ENCODE results near the gene NLK. TPM values are rescaled to one million over a fixed set of nuclear protein-coding genes. Genes with fewer than 3 reads are reported as not detected.

NLK gene
- total RNA-seq, 1 experiment from 2014 or later, result 31.8 TPM

- Histone ChIP-seq H3K23ac (ENCODE audit: insufficient read length, low read depth, low read length) (no peak overlapping the region), H4K5ac (ENCODE audit: insufficient read length, low read depth, low read length) (no peak overlapping the region), H2AFZ (ENCODE audit: low read length) (no peak overlapping the region), H3K27ac (ENCODE audit: insufficient read length, low read depth, low read length) (no peak overlapping the region), H3K4ac (ENCODE audit: low read depth, low read length) (no peak overlapping the region), H3K79me1 (ENCODE audit: insufficient read depth, low read depth, low read length, poor library complexity, severe bottlenecking) (no peaks in the 10 kb centered on the region), H3K18ac (ENCODE audit: insufficient read length, low read depth, low read length) (no peak overlapping the region), H4K8ac (replicated peaks; ENCODE audit: insufficient read length, low read depth, low read length) (no peak overlapping the region), H2BK120ac (ENCODE audit: low read depth, low read length, poor library complexity, severe bottlenecking) (no peak overlapping the region), H2BK20ac (ENCODE audit: low read depth, low read length, poor library complexity, severe bottlenecking) (no peak overlapping the region), H3K9ac (ENCODE audit: extremely low read depth, insufficient read length, low read length) (no peak overlapping the region), H3K23me2 (ENCODE audit: insufficient read length, low read depth, low read length, poor library complexity, severe bottlenecking) (no peaks in the 10 kb centered on the region), H3K79me2 (ENCODE audit: insufficient read depth, low read length) (no peaks in the 10 kb centered on the region), H3K4me1 (ENCODE audit: insufficient read depth, low read length) (no peaks in the 10 kb centered on the region), H3K14ac (ENCODE audit: insufficient read depth, low read length) (no peak overlapping the region), H3K9me3 (ENCODE audit: control insufficient read depth, low read depth, low read length) (no peaks in the 10 kb centered on the region), H4K91ac (ENCODE audit: insufficient read length, low read depth, low read length) (no peak overlapping the region), H3K56ac (ENCODE audit: insufficient read length, low read depth, low read length) (no peak overlapping the region), H3K27me3 (ENCODE audit: insufficient read depth, low read length) (no peaks in the 10 kb centered on the region), H2AK5ac (ENCODE audit: insufficient read length, low read length) (no peak overlapping the region), H2BK5ac (ENCODE audit: insufficient read length, low read length) (no peak overlapping the region), H2BK12ac (ENCODE audit: insufficient read length, low read depth, low read length) (no peak overlapping the region), H3T11ph (ENCODE audit: low read length) (no peak overlapping the region), H3K4me2 (ENCODE audit: insufficient read depth, insufficient read length, low read length) (no peak overlapping the region), H4K20me1 (ENCODE audit: control insufficient read depth, insufficient read depth, insufficient read length) (no peaks in the 10 kb centered on the region), H2BK15ac (ENCODE audit: low read depth, low read length) (no peak overlapping the region)
- Mint-ChIP-seq H3K9me3 (no peaks in the 10 kb centered on the region), H3K27me3 (ENCODE audit: low read depth) (no peaks in the 10 kb centered on the region), H3K4me1 (peaks cover 11 to 12% of the 10 kb centered on the region in 2 experiments), H3K4me3 (no peak overlapping the region), H3K27ac (no peak overlapping the region; a peak in 1 of 7 replicates), H3K36me3 (ENCODE audit: insufficient read depth in 1 of 3, low read depth in 3 of 3) (peaks cover 0 to 5% (median 0%) of the 10 kb centered on the region in 3 experiments; a peak in 1 of 7 replicates)
- no peak for TF ChIP-seq CTCF (conservative IDR thresholded peaks at IDR 0.05)
- DNase-seq, result no peak
- no CpG with 5 or more reads among the region's 3 CpGs for WGBS (ENCODE audit: extremely low coverage, insufficient read length, low lambda C conversion rate)
These were observed 101.5 kb downstream of the NLK start for GRCh38 chr17:28144019-28144418.

Data from H9 (cell line).